GM23338 (cell line): ENCODE results near the gene THAP9. TPM values are rescaled to one million over a fixed set of nuclear protein-coding genes. Genes with fewer than 3 reads are reported as not detected.

Experiments used
- ATAC-seq: fragments of 200-7000 bp; cut with Tn5 transposase; 3 replicates; pipeline ENCODE4 v1.9.1; 2020
- DNase-seq: peaks from one replicate; pipeline ENCODE4 v3.0.0-alpha.2; 2015; ENCODE audit warnings: low spot score
- H2AFZ ChIP-seq: fragments of 200-600 bp; sonication (generic); 2 replicates; pipeline ENCODE4 v1.8.0; 2016; ENCODE audit warnings: antibody characterized with exemption, mild to moderate bottlenecking, moderate library complexity
- H3F3A ChIP-seq: fragments of 200-600 bp; sonication (generic); replicated peaks from 2 replicates; pipeline ENCODE4 v1.8.0; 2017; ENCODE audit warnings: antibody characterized with exemption, mixed run types, low read depth
- H3K27ac ChIP-seq: fragments of 200-600 bp; sonication (generic); 2 replicates; pipeline ENCODE4 v1.6.1; 2016; ENCODE audit warnings: low read depth
- H3K27me3 ChIP-seq: fragments of 200-600 bp; sonication (generic); 2 replicates; pipeline ENCODE4 v1.8.0; 2016; ENCODE audit warnings: mild to moderate bottlenecking, mixed run types, moderate library complexity; ENCODE audit not compliant: insufficient read depth
- H3K36me3 ChIP-seq: fragments of 200-600 bp; sonication (generic); 2 replicates; pipeline ENCODE4 v1.8.0; 2016; ENCODE audit warnings: mild to moderate bottlenecking; ENCODE audit not compliant: insufficient read depth
- H3K4me1 ChIP-seq: fragments of 200-600 bp; sonication (generic); 2 replicates; pipeline ENCODE4 v1.8.0; 2016; ENCODE audit warnings: mild to moderate bottlenecking, moderate library complexity; ENCODE audit not compliant: insufficient read depth
- H3K4me2 ChIP-seq: fragments of 200-600 bp; sonication (generic); 2 replicates; pipeline ENCODE4 v1.7.1; 2017; ENCODE audit warnings: mixed run types
- H3K4me3 ChIP-seq: fragments of 200-600 bp; sonication (generic); 2 replicates; pipeline ENCODE4 v1.6.1; 2016; ENCODE audit warnings: mixed run types
- H3K79me2 ChIP-seq: fragments of 200-600 bp; sonication (generic); replicated peaks from 2 replicates; pipeline ENCODE4 v1.8.0; 2017; ENCODE audit warnings: mild to moderate bottlenecking; ENCODE audit not compliant: insufficient read depth
- H3K9me2 ChIP-seq: fragments of 200-600 bp; sonication (generic); 2 replicates; pipeline ENCODE4 v1.8.0; 2017; ENCODE audit not compliant: insufficient read depth
- H4K20me1 ChIP-seq: fragments of 200-600 bp; sonication (generic); replicated peaks from 2 replicates; pipeline ENCODE4 v1.8.0; 2017; ENCODE audit warnings: mild to moderate bottlenecking; ENCODE audit not compliant: insufficient read depth
- H3K27ac Mint-ChIP-seq: 2 replicates; pipeline ENCODE4 v1.8.0; 2020; ENCODE audit warnings: inconsistent platforms, mild to moderate bottlenecking, moderate library complexity, mixed read lengths
- H3K27me3 Mint-ChIP-seq: 3 replicates; pipeline ENCODE4 v1.8.0; 2022; ENCODE audit warnings: low read depth, mild to moderate bottlenecking, moderate library complexity, mixed read lengths, inconsistent platforms; ENCODE audit not compliant: insufficient read depth, poor library complexity
- H3K36me3 Mint-ChIP-seq: 3 replicates; pipeline ENCODE4 v1.8.0; 2021; ENCODE audit warnings: low read depth, mild to moderate bottlenecking, inconsistent platforms, moderate library complexity, mixed read lengths
- H3K4me1 Mint-ChIP-seq: 3 replicates; pipeline ENCODE4 v1.8.0; 2020; ENCODE audit warnings: mild to moderate bottlenecking, inconsistent platforms, mixed read lengths
- H3K4me3 Mint-ChIP-seq: 3 replicates; pipeline ENCODE4 v1.8.0; 2021; ENCODE audit warnings: moderate library complexity, mild to moderate bottlenecking, inconsistent platforms, mixed read lengths
- H3K9me3 Mint-ChIP-seq: 3 replicates; pipeline ENCODE4 v1.8.0; 2020; ENCODE audit warnings: moderate library complexity, mild to moderate bottlenecking, inconsistent platforms, mixed read lengths
- CREB1 ChIP-seq: fragments of 250-450 bp; sonication (Bioruptor Pico); IDR thresholded peaks from 2 replicates; pipeline ENCODE4 v1.5.0; 2020; ENCODE audit warnings: low read depth, mild to moderate bottlenecking, moderate library complexity
- CTCF ChIP-seq, 2 experiments: fragments of 200-600 bp in 1 of 2; sonication (generic) in 1 of 2; conservative IDR thresholded peaks; 2 replicates each; pipeline versions ENCODE4 v1.5.1 to v1.6.1; 2016 to 2017; ENCODE audit warnings: antibody characterized with exemption in 2 of 2, low read depth in 2 of 2, mild to moderate bottlenecking in 2 of 2, moderate library complexity in 1 of 2
- EZH2 ChIP-seq: fragments of 200-600 bp; sonication (generic); IDR thresholded peaks from one replicate; pipeline ENCODE4 v1.8.0; 2017; ENCODE audit warnings: antibody characterized with exemption, mild to moderate bottlenecking, low read depth; ENCODE audit not compliant: unreplicated experiment
- EZH2phosphoT487 ChIP-seq: fragments of 200-600 bp; sonication (generic); IDR thresholded peaks from one replicate; pipeline ENCODE4 v1.8.1; 2018; ENCODE audit warnings: antibody characterized with exemption; ENCODE audit not compliant: unreplicated experiment
- JUNB ChIP-seq: IDR thresholded peaks from one replicate; pipeline ENCODE4 v1.6.1; 2016; ENCODE audit warnings: antibody characterized with exemption; ENCODE audit not compliant: unreplicated experiment
- NANOG ChIP-seq: IDR thresholded peaks from 2 replicates; pipeline ENCODE4 v1.6.1; 2016; ENCODE audit warnings: antibody characterized with exemption, borderline replicate concordance
- POLR2AphosphoS5 ChIP-seq: IDR thresholded peaks from 2 replicates; pipeline ENCODE4 v1.6.1; 2016; ENCODE audit warnings: antibody characterized with exemption, low read depth
- STAT1 ChIP-seq: IDR thresholded peaks from one replicate; pipeline ENCODE4 v1.6.1; 2016; ENCODE audit warnings: antibody characterized with exemption; ENCODE audit not compliant: unreplicated experiment
- ZNF114 ChIP-seq: fragments of 250-450 bp; sonication (Bioruptor Pico); IDR thresholded peaks from 2 replicates; pipeline ENCODE4 v1.5.0; 2020; ENCODE audit warnings: mild to moderate bottlenecking, moderate library complexity
- ZNF331 ChIP-seq: fragments of 250-450 bp; sonication (Bioruptor Pico); IDR thresholded peaks from 2 replicates; pipeline ENCODE4 v1.5.0; 2020; ENCODE audit warnings: low read depth, mild to moderate bottlenecking, moderate library complexity
- ZNF462 ChIP-seq: fragments of 250-450 bp; sonication (Bioruptor Pico); IDR thresholded peaks from 2 replicates; pipeline ENCODE4 v1.5.0; 2020; ENCODE audit warnings: mild to moderate bottlenecking, moderate library complexity
- polyA plus RNA-seq: library from polyadenylated mRNA; unstranded; fragments of >200 nt; fragmentation: Nextera tagmentation; extraction: Ambion mirVana; gene quantifications from 2 replicates; pipeline ENCODE4 v1.2.1, GENCODE V29; 2016
- total RNA-seq: library from RNA; depleted of rRNA; stranded (reverse); fragments of >200 nt; shearing (Covaris generic); gene quantifications from 2 replicates; pipeline ENCODE4 v1.2.3, GENCODE V29; 2014

Gene THAP9
- total and polyA plus RNA-seq, 2 experiments from 2014 or later, result 8.7 to 22.3 TPM

- Histone ChIP-seq H4K20me1 (0 out of 2 replicates have a peak, but pooled peaks cover 3% of the 10 kb centered on the region), H3K9me2 (no peaks in the 10 kb centered on the region), H2AFZ (no peak overlapping the region), H3F3A (no peaks in the 10 kb centered on the region), H3K79me2 (no peaks in the 10 kb centered on the region), H3K4me1 (no peaks in the 10 kb centered on the region), H3K36me3 (0 out of 2 replicates have a peak, but pooled peaks cover 3% of the 10 kb centered on the region), H3K27me3 (no peaks in the 10 kb centered on the region), H3K4me2 (no peak overlapping the region), H3K27ac (no peak overlapping the region), H3K4me3 (no peak overlapping the region)
- Mint-ChIP-seq H3K9me3 (no peaks in the 10 kb centered on the region), H3K27ac (no peak overlapping the region), H3K4me1 (no peaks in the 10 kb centered on the region), H3K27me3 (peaks cover 6% of the 10 kb centered on the region), H3K36me3 (peaks cover 3% of the 10 kb centered on the region; the same call in 1 of the 3 replicates), H3K4me3 (no peak overlapping the region)
- DNase-seq (no peak), ATAC-seq (no peak)
- no peak for TF ChIP-seq CTCF (conservative IDR thresholded peaks at IDR 0.05; ENCODE audit: low read depth in 2 of 2)
These were observed 18.9 kb downstream of the THAP9 start for GRCh38 chr4:82919386-82919785.

GRCh38 chr4:82921795-82922194, 21.3 kb downstream of the THAP9 start:
- Histone ChIP-seq H3K27me3 (no peaks in the 10 kb centered on the region), H4K20me1 (no peaks in the 10 kb centered on the region), H3K36me3 (0 out of 2 replicates have a peak, but pooled peaks cover 3% of the 10 kb centered on the region), H2AFZ (no peak overlapping the region), H3F3A (no peaks in the 10 kb centered on the region), H3K4me3 (no peak overlapping the region), H3K79me2 (no peaks in the 10 kb centered on the region), H3K4me1 (no peaks in the 10 kb centered on the region), H3K9me2 (no peaks in the 10 kb centered on the region), H3K27ac (no peak overlapping the region), H3K4me2 (no peak overlapping the region)
- H3K9me3 Mint-ChIP-seq, result no peaks in the 10 kb centered on the region
- peaks cover 3% of the 10 kb centered on the region; the same call in 1 of the 3 replicates for H3K36me3 Mint-ChIP-seq
- H3K27ac Mint-ChIP-seq, result peak overlapping the region; percentile 39; the same call in 1 of the 2 replicates
- peaks cover 5% of the 10 kb centered on the region; the same call in 2 of the 3 replicates for H3K4me1 Mint-ChIP-seq
- peaks cover 4% of the 10 kb centered on the region for H3K27me3 Mint-ChIP-seq
- H3K4me3 Mint-ChIP-seq, result no peak overlapping the region
- DNase-seq (no peak), ATAC-seq (no peak)
- TF ChIP-seq POLR2AphosphoS5 (no peak), ZNF331 (CRISPR knock-in tag) (no peak), ZNF114 (CRISPR knock-in tag) (no peak), EZH2phosphoT487 (no peak), EZH2 (no peak), NANOG (no peak), CTCF (conservative IDR thresholded peaks at IDR 0.05; ENCODE audit: low read depth in 2 of 2) (no peak), CREB1 (CRISPR knock-in tag) (no peak), JUNB (no peak), ZNF462 (CRISPR knock-in tag) (no peak), STAT1 (no peak)
